Esophagus squamous epithelium (tissue), 5 donors: ENCODE measurements around the gene FAM174C. TPM values are rescaled to one million over a fixed set of nuclear protein-coding genes. Genes with fewer than 3 reads are reported as not detected.
A peak's percentile ranks its signal among the peaks of the same experiment; 100 is the strongest.

Experiments used
- DNase-seq: peaks from one replicate; lab custom pipeline; 2025; lab: John Stamatoyannopoulos, UW
- H3K27ac ChIP-seq, 4 donors: fragments of 200-600 bp; sonication (generic); one replicate each; pipeline ENCODE4 v1.5.1; 2016 to 2019; ENCODE audit warnings: mild to moderate bottlenecking in 1 of 4
- H3K27me3 ChIP-seq, 4 donors: fragments of 200-600 bp; sonication (generic); 1 replicate in 3 of 4; 2 replicates in 1 of 4; pipeline versions ENCODE4 v1.5.1 to v1.6.0; 2017 to 2021; ENCODE audit warnings: antibody characterized with exemption in 1 of 4
- H3K36me3 ChIP-seq, 3 donors: fragments of 200-600 bp; sonication (generic); one replicate each; pipeline ENCODE4 v1.5.1; 2016 to 2019
- H3K4me1 ChIP-seq, 3 donors: fragments of 200-600 bp; sonication (generic); one replicate each; pipeline ENCODE4 v1.5.1; 2017 to 2019
- H3K4me3 ChIP-seq, 4 donors: fragments of 200-600 bp; sonication (generic); 1 replicate in 3 of 4; 2 replicates in 1 of 4; pipeline ENCODE4 v1.5.1; 2016 to 2019; ENCODE audit warnings: mild to moderate bottlenecking in 2 of 4, moderate library complexity in 1 of 4
- H3K9me3 ChIP-seq, 3 donors: fragments of 200-600 bp; sonication (generic); one replicate each; pipeline ENCODE4 v1.5.1; 2016 to 2019
- POLR2A ChIP-seq, 4 donors: fragments of 450-650 bp; IDR thresholded peaks; one replicate each; pipeline ENCODE4 v1.6.1; 2017; ENCODE audit warnings: antibody characterized with exemption in 4 of 4, mild to moderate bottlenecking in 4 of 4, moderate library complexity in 3 of 4
- WGBS, 2 donors: methylation state at CpG; one replicate each; pipeline ENCODE4 v1.1.5; 2018; 5-methylcytosine and 5-hydroxymethylcytosine counted together
- intact Hi-C: fragments of 100-400 bp; cut with DNase I; formaldehyde crosslinking; loops from one replicate; pipeline ENCODE4 v1.15.0; 2022
- total RNA-seq, 4 donors: library from RNA; depleted of rRNA; stranded (reverse); fragments of >200 nt; gene quantifications; one replicate each; pipeline ENCODE4 v1.1.0, GENCODE V29; 2016
- TF ChIP-seq, protein P1 (sequence below), 6 experiments: fragments of 450-650 bp in 4 of 6; fragments of 200-600 bp in 2 of 6; sonication (generic) in 2 of 6; IDR thresholded peaks; one replicate each; pipeline ENCODE4 v1.5.1; 2016 to 2019; ENCODE audit warnings: antibody characterized with exemption in 6 of 6, mild to moderate bottlenecking in 4 of 6, moderate library complexity in 4 of 6
- donor health status: DM: yes; HTN: yes; CAD: no.

FAM174C gene
- total RNA-seq, 4 donors from 2014 or later: 31.5 to 69.8 (median 50.5) TPM

DNA sequence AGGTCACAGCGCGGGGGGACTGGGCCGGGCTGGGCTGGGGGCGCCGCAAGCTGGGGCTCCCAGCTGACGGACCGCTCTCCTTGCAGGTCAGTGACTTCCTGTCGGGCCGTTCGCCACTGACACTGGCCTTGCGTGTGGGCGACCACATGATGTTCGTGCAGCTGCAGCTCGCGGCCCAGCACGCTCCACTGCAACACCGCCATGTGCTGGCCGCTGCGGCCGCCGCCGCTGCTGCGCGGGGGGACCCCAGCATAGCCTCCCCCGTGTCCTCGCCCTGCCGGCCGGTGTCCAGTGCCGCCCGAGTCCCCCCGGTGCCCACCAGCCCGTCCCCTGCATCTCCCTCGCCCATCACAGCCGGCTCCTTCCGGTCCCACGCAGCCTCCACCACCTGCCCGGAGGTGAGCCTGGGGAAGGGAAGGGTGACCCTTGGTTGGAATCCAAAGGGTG, 21.2 kb upstream of the FAM174C start:
- peaks cover 59 to 85% (median 68%) of the 10 kb centered on the region in 3 donors for H3K4me1 ChIP-seq
- peak overlapping the region; percentile 9 to 94 (median 80) for H3K4me3 ChIP-seq
- peaks cover 35 to 77% (median 38%) of the 10 kb centered on the region in 3 donors for H3K36me3 ChIP-seq
- H3K27me3 ChIP-seq: no peaks in the 10 kb centered on the region
- peak overlapping the region; percentile 98 to 100 (median 100) for H3K27ac ChIP-seq
- TF ChIP-seq POLR2A (IDR thresholded peaks at IDR 0.05): no peak
- WGBS, 2 donors: 43 to 75% methylated on average over 12 to 13 of the region's 37 CpGs
- DNase-seq: no peak
- intact Hi-C loops: no loop called here
- H3K9me3 ChIP-seq: no peaks in the 10 kb centered on the region

DNA sequence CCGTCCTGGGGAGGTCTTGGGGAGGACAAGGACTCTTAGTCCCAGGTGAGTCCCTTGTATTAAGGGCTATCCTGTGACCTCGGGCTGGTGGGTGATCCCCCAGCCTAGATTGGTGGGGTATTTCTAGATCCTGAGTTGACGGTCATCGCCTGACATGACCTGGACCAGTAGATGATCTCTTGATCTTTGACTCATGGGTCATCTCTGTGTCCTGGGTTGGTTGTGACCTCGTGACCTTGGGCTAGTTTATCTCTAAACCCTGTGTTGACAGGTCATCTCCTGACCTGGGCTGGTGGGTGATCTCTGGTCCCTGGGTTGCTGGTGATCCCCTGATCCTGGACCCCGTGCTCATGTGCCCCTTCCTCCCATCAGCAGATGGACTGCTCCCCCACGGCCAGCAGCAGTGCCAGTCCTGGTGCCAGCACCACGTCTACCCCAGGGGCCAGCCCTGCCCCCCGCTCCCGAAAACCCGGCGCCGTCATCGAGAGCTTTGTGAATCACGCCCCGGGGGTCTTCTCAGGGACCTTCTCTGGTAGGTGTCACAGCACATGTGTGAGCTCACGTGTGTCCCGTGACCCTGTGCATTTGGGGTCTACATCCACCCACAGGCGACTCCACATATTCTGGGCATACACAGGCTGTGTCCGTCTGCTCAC, 20.7 kb upstream of the FAM174C start:
- DNase-seq: no peak
- WGBS, 2 donors: 67 to 78% methylated on average over 1 to 10 of the region's 20 CpGs
- Histone ChIP-seq H3K9me3 (no peaks in the 10 kb centered on the region), H3K27ac (peak overlapping the region; percentile 98 to 100 (median 100)), H3K27me3 (no peaks in the 10 kb centered on the region), H3K4me3 (peak overlapping the region in 2 of 4 donors; percentile 87 to 94), H3K36me3 (peaks cover 35 to 77% (median 38%) of the 10 kb centered on the region in 3 donors), H3K4me1 (peaks cover 65 to 90% (median 73%) of the 10 kb centered on the region in 3 donors)
- intact Hi-C loops: no loop called here
- TF ChIP-seq, protein P1, sequence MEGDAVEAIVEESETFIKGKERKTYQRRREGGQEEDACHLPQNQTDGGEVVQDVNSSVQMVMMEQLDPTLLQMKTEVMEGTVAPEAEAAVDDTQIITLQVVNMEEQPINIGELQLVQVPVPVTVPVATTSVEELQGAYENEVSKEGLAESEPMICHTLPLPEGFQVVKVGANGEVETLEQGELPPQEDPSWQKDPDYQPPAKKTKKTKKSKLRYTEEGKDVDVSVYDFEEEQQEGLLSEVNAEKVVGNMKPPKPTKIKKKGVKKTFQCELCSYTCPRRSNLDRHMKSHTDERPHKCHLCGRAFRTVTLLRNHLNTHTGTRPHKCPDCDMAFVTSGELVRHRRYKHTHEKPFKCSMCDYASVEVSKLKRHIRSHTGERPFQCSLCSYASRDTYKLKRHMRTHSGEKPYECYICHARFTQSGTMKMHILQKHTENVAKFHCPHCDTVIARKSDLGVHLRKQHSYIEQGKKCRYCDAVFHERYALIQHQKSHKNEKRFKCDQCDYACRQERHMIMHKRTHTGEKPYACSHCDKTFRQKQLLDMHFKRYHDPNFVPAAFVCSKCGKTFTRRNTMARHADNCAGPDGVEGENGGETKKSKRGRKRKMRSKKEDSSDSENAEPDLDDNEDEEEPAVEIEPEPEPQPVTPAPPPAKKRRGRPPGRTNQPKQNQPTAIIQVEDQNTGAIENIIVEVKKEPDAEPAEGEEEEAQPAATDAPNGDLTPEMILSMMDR (IDR thresholded peaks at IDR 0.05): no peak
- no peak for TF ChIP-seq POLR2A (IDR thresholded peaks at IDR 0.05)

DNA sequence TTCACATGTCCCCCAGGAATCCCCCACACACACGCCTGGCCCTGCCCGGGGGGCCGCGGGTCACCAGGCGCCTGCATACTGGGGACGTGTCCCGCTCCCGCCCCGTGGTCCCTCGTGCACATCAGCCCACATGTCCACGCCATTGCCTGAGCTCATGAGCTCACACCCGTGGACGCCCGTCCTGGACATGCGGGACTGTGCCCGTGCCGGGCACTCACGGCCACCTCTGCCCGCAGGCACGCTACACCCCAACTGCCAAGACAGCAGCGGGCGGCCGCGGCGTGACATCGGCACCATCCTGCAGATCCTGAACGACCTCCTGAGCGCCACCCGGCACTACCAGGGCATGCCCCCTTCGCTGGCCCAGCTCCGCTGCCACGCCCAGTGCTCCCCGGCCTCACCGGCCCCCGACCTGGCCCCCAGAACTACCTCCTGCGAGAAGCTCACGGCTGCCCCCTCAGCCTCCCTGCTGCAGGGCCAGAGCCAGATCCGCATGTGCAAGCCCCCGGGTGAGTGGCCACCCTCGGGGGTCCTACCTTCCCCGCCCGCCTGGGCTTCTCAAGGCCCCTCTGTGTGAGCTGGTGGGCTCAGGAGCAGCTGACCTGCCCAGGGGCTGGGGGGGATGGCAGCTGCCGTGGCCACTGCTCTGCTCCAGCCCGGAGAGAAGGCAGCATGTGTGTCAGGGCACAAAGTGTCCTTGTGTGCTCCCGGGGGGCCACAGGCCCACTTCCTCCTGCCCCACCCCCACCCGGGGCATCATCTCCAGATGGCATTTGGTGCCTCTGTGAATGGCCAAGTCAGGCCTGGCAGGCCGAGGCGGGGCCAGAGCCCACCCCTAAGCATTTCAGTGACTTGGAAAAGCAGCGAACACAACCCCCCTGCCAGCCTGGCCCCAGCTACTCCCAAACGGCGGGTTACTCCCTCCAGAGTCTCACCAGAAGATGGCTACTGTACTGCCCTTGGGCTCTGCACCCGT, 19.9 kb upstream of the FAM174C start:
- DNase-seq: no peak
- no peak overlapping the region for H3K4me3 ChIP-seq

DNA sequence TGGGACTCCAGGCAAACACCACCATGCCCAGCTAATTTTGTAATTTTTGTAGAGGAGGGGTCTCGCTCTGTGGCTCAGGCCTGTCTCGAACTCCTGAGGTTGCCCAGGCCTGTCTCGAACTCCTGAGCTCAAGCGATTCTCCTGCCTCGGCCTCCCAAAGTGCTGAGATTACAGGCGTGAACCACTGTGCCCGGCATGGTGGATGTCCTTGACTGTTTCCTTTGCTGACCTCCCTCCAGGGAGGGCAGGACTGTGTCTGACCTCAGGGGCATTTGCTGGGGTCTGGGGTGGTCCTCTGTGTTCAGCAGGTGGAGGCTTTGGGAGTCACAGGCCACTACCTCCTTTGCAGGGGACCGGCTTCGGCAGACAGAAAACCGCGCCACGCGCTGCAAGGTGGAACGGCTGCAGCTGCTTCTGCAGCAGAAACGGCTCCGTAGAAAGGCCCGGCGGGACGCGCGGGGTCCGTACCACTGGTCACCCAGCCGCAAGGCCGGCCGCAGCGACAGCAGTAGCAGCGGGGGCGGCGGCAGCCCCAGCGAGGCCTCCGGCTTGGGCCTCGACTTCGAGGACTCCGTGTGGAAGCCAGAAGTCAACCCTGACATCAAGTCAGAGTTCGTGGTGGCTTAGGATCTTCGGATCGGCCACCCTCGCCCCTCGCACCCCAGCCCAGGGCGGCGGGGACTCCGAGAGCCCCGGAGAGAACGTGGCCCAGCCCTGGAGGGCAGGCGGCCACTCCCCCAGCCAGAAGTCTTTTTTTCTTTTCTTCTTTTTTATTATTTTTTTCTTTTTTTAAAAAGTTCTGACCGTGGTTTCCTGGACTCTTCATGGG, 18.5 kb upstream of the FAM174C start:
- Histone ChIP-seq H3K27ac (peak overlapping the region; percentile 43 to 99 (median 98)), H3K27me3 (no peaks in the 10 kb centered on the region), H3K4me1 (peaks cover 79 to 100% (median 86%) of the 10 kb centered on the region in 3 donors), H3K9me3 (no peaks in the 10 kb centered on the region), H3K36me3 (peaks cover 32 to 55% (median 35%) of the 10 kb centered on the region in 3 donors), H3K4me3 (no peak overlapping the region)
- no peak for DNase-seq
- 48 to 70% methylated on average over 6 to 28 of the region's 46 CpGs for WGBS, 2 donors
- TF ChIP-seq, protein P1 (IDR thresholded peaks at IDR 0.05): no peak
- intact Hi-C loops: no loop called here

More for the DNA sequence above, 19.9 kb upstream of the FAM174C start:
- Histone ChIP-seq H3K27ac (peak overlapping the region; percentile 98 to 100 (median 100)), H3K36me3 (peaks cover 35 to 69% (median 38%) of the 10 kb centered on the region in 3 donors), H3K4me1 (peaks cover 73 to 98% (median 81%) of the 10 kb centered on the region in 3 donors), H3K9me3 (no peaks in the 10 kb centered on the region), H3K27me3 (no peaks in the 10 kb centered on the region)
- intact Hi-C loops: no loop called here
- TF ChIP-seq, protein P1 (IDR thresholded peaks at IDR 0.05): no peak
- no peak for TF ChIP-seq POLR2A (IDR thresholded peaks at IDR 0.05)
- WGBS, 2 donors: 53 to 58% methylated on average over 3 to 4 of the region's 52 CpGs
